GM12875 (cell line): Measurements from ENCODE around the gene RBKS.
A peak's percentile ranks its signal among the peaks of the same experiment; 100 is the strongest.

Source experiments
- H3K4me3 ChIP-seq: one replicate; pipeline ENCODE4 v1.5.1; 2011; ENCODE audit warnings: low read depth, low read length, control low read depth
- TF ChIP-seq, protein P1 (sequence below): IDR thresholded peaks from 2 replicates; pipeline ENCODE4 v1.5.1; 2011; ENCODE audit warnings: low read depth, mild to moderate bottlenecking, control low read depth, inconsistent platforms, low read length, moderate library complexity, borderline replicate concordance; ENCODE audit not compliant: insufficient read depth

The RBKS gene

DNA sequence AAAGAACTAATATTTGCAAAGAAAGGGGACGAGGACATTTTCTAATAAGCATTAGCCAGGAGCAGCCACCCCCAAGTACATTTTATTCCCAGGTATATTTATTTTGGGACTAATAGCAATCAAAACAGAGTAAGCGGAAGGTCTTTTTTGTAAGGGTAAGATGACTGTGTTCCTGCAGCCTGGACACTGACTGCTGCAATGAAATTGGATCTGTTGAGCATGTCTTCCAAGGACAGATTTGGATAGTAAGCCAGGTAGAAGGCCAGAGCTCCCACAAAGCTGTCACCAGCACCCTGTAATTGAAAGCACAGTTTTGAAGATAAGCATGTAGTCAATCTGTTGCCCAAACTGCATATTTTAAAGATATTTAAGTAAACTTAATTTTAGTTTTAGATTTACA lies 108.7 kb downstream of the RBKS start:
- TF ChIP-seq, protein P1, sequence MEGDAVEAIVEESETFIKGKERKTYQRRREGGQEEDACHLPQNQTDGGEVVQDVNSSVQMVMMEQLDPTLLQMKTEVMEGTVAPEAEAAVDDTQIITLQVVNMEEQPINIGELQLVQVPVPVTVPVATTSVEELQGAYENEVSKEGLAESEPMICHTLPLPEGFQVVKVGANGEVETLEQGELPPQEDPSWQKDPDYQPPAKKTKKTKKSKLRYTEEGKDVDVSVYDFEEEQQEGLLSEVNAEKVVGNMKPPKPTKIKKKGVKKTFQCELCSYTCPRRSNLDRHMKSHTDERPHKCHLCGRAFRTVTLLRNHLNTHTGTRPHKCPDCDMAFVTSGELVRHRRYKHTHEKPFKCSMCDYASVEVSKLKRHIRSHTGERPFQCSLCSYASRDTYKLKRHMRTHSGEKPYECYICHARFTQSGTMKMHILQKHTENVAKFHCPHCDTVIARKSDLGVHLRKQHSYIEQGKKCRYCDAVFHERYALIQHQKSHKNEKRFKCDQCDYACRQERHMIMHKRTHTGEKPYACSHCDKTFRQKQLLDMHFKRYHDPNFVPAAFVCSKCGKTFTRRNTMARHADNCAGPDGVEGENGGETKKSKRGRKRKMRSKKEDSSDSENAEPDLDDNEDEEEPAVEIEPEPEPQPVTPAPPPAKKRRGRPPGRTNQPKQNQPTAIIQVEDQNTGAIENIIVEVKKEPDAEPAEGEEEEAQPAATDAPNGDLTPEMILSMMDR: no peak
- H3K4me3 ChIP-seq: no peak overlapping the region

DNA sequence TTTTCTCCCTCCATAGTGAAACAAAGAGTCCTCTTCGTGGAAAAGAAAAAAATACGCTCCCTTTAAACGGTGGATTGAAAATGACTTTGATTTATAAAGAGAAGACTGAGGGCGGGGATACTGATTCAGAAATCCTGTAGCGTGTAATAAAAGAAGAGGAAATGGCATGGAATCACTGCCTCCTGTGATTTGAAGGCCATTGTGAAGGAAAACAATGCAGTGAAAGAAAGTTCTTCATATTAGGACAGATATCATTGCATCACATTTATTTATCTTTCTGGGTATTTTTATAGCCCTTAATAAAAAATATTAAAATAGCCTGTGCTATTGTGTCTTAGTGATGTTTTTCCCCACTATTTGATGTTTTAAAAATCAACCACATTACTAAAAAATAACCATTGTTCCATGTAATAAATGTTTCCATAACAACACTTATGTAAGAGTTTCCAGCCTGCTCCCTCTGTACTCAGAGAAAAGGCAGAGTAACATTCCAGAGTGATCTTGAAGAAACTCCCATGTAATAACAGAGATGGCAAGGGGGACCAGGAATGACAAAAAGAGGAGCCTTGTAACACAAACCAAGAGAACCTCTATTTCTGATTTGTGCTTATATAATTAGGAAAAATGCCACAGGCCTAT lies 110.7 kb downstream of the RBKS start:
- TF ChIP-seq, protein P1: no peak
- H3K4me3 ChIP-seq: no peak overlapping the region

DNA sequence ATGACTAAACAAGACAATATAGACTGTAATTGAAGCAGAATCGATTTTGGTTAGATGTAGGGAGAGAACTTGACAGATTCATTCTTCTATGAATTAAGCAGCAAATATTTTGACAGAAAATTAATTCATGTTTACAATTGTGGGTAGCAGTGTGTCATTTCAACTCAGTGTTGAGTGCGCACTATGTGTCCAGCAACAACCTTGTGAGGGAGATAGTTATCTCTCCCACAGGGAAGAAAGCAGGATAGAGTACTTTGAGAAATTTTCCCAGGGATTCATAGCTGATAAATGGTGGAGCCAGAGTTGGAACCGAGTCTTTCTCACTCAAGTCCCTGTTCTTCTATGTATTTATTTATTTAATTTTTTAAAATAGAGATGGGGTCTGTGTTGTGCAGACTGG lies 113.5 kb downstream of the RBKS start:
- no peak overlapping the region for H3K4me3 ChIP-seq
- TF ChIP-seq, protein P1: no peak

DNA sequence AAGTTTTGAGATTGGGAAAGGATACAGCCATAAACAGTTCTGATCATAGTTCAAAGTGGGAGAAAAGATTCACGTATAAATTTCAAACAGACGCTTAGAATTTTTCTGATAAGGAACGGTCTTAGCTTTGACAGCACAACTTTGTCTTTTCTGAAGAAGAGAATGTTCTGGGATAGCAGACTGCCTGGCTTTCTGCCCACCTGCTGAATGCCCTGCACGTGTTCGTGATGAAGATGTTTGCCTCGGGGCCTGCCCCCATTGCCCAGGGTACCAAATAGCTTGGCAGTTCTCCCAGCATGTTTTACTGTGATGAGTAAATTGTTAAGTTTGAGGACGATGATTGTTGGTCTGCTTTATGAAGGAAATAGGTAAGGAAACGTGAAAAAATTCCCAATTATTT lies 114.1 kb downstream of the RBKS start:
- TF ChIP-seq, protein P1: no peak
- no peak overlapping the region for H3K4me3 ChIP-seq

DNA sequence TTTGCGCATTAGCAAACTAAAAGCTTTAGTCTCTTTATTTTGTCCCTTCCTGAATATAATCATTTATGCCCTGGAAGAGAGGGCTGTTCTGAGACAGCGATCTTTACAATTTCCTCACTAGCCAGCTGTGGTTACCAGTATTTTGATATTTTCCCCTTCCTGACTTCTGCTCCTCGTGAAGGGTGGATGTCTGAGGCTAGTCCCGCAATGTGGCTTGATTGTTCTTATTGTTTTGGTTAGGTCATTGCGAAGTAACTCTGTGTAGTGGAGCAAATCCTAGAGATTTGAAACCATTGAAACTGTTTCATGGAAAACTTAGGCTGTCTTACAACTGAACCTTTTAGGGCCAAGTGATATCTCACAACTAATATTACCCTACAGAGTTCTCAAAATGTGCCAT lies 116.2 kb downstream of the RBKS start:
- no peak overlapping the region for H3K4me3 ChIP-seq
- TF ChIP-seq, protein P1: no peak

DNA sequence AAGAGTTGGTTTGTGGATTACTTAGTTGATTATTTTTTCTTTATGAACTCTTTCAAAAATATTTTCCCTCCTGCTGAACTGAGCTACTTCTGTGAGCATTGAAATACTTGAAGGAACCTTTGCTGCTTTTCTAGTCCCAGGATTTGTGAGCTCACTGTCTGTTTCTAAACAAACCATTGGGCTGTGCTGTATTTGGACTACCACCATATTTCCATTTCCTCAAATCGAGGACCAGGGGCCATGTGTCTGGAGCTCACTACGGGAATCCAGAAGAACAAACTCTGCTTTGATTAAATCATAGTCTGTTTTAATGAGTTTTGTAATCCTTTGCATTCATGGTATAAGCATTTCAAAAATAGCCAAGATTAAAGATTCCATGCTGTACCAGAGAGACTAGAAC lies 117.4 kb downstream of the RBKS start:
- TF ChIP-seq, protein P1: no peak
- H3K4me3 ChIP-seq: no peak overlapping the region

DNA sequence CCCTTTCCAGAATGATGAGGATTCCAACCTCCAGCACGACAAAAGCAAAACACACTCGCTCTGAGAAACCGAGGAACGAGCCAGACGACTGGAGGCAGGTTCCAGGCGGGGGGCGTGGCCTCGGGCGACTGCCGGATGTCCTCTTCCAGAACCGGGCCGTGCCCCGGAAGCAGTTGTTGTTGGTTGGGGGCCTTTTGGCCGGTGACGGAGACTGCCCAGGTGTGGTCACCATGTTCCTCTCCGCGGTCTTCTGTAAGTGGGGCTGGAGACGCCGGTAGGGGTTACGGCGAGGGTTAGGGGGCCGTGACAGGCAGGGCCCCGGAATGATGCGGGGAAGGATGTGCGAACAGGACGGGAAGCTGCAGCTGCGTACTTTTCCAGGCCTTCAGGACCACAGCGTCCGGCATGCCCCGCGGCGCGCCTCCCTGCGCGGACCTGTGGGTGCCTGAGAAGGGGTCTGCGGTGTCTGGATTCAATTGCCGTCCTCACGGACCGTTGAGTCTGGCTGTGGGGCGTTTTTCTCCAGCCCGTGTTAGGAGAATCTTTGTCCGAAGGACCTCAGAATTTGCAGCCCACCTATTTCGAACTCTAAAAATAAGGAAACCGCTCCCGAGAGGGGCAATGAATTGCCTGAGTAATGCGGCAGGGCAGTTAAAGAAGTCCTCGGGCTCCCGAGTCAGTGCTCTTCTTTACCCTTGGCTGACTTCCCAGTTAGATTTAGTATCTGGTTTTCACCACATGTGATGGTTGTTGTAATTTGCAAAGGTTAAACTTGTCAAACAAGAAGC lies 118.4 kb downstream of the RBKS start, which contains the start of gene MRPL33:
MRPL33 (plus strand) TSS at position 172 of the 788 bp plus-strand sequence; CDS start at position 231, 59 bp downstream.
- peak within 1 kb of the TSS; percentile 81 for H3K4me3 ChIP-seq
- TF ChIP-seq, protein P1: no peak
